Cardiac muscle cell (in vitro differentiated cells and primary cell): ENCODE measurements around the gene CARMIL3. TPM values are rescaled to one million over a fixed set of nuclear protein-coding genes. Genes with fewer than 3 reads are reported as not detected.

Experiments used
- DNase-seq, 2 donors: peaks; one replicate each; pipeline versions ENCODE4 v3.0.0 to v3.0.0-alpha.2; 2010 to 2017; ENCODE audit warnings: low read depth in 1 of 2, low spot score in 1 of 2
- H3K27ac ChIP-seq: fragments of 200-600 bp; sonication (generic); 2 replicates; pipeline ENCODE4 v1.5.1; 2016
- H3K27me3 ChIP-seq: fragments of 200-600 bp; sonication (generic); 2 replicates; pipeline ENCODE4 v1.6.0; 2016; ENCODE audit warnings: control low read depth
- H3K36me3 ChIP-seq: fragments of 200-600 bp; sonication (generic); 2 replicates; pipeline ENCODE4 v1.5.1; 2016; ENCODE audit warnings: control low read depth
- H3K4me1 ChIP-seq: fragments of 200-600 bp; sonication (generic); 2 replicates; pipeline ENCODE4 v1.8.1; 2017; ENCODE audit warnings: low read depth, mild to moderate bottlenecking, mixed run types
- H3K4me3 ChIP-seq: fragments of 200-600 bp; sonication (generic); 2 replicates; pipeline ENCODE4 v1.5.1; 2016; ENCODE audit warnings: mild to moderate bottlenecking
- H3K9me3 ChIP-seq: fragments of 200-600 bp; sonication (generic); 2 replicates; pipeline ENCODE4 v1.5.1; 2017; ENCODE audit warnings: low read depth, mild to moderate bottlenecking, control low read depth
- polyA plus RNA-seq: library from polyadenylated mRNA; unstranded; fragments of >200 nt; fragmentation: Nextera tagmentation; extraction: Ambion mirVana; gene quantifications from 2 replicates; pipeline ENCODE4 v1.2.1, GENCODE V29; 2016
- total RNA-seq: library from RNA; depleted of rRNA; stranded (reverse); fragments of >200 nt; gene quantifications from 2 replicates; pipeline ENCODE4 v1.2.3, GENCODE V29; 2016
- TF ChIP-seq, protein P1 (sequence below): IDR thresholded peaks from 2 replicates; pipeline ENCODE4 v1.5.1; 2012; ENCODE audit warnings: low read depth, mild to moderate bottlenecking, low read length

Gene CARMIL3
- total and polyA plus RNA-seq, 2 experiments from 2014 or later: 0.06 to 0.22 TPM

GRCh38 chr14:24113801-24114531 is 62.2 kb downstream of the CARMIL3 start:
- H3K4me1 ChIP-seq: peaks cover 11% of the 10 kb centered on the region
- H3K4me3 ChIP-seq: peak overlapping the region; percentile 44
- peaks cover 18% of the 10 kb centered on the region for H3K36me3 ChIP-seq
- TF ChIP-seq, protein P1, sequence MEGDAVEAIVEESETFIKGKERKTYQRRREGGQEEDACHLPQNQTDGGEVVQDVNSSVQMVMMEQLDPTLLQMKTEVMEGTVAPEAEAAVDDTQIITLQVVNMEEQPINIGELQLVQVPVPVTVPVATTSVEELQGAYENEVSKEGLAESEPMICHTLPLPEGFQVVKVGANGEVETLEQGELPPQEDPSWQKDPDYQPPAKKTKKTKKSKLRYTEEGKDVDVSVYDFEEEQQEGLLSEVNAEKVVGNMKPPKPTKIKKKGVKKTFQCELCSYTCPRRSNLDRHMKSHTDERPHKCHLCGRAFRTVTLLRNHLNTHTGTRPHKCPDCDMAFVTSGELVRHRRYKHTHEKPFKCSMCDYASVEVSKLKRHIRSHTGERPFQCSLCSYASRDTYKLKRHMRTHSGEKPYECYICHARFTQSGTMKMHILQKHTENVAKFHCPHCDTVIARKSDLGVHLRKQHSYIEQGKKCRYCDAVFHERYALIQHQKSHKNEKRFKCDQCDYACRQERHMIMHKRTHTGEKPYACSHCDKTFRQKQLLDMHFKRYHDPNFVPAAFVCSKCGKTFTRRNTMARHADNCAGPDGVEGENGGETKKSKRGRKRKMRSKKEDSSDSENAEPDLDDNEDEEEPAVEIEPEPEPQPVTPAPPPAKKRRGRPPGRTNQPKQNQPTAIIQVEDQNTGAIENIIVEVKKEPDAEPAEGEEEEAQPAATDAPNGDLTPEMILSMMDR: no peak
- H3K27me3 ChIP-seq: no peaks in the 10 kb centered on the region
- DNase-seq: peak; percentile 85 to 91
- H3K27ac ChIP-seq: peak overlapping the region; percentile 92
- H3K9me3 ChIP-seq: no peaks in the 10 kb centered on the region

GRCh38 chr14:24114532-24115421 is 63.0 kb downstream of the CARMIL3 start, which contains the start of the genes DCAF11 and NRL:
DCAF11 (plus strand) TSS chr14:24114777; CDS start chr14:24115595, 818 bp downstream.
NRL (minus strand) TSS chr14:24114949; CDS start chr14:24082848, 32,101 bp downstream.
- Histone ChIP-seq H3K4me1 (peaks cover 11% of the 10 kb centered on the region), H3K9me3 (no peaks in the 10 kb centered on the region), H3K27ac (peak within 1 kb of the TSS; percentile 92), H3K4me3 (peak within 1 kb of the TSS; percentile 44), H3K27me3 (no peaks in the 10 kb centered on the region), H3K36me3 (peaks cover 26% of the 10 kb centered on the region)
- DNase-seq: peak; percentile 99 to 100
- TF ChIP-seq, protein P1: no peak

GRCh38 chr14:24115422-24116127 is 63.8 kb downstream of the CARMIL3 start:
- TF ChIP-seq, protein P1: no peak
- no peaks in the 10 kb centered on the region for H3K9me3 ChIP-seq
- H3K36me3 ChIP-seq: peaks cover 30% of the 10 kb centered on the region
- no peak for DNase-seq
- H3K27me3 ChIP-seq: no peaks in the 10 kb centered on the region
- H3K27ac ChIP-seq: peak overlapping the region; percentile 92
- H3K4me3 ChIP-seq: peak overlapping the region; percentile 44
- H3K4me1 ChIP-seq: peaks cover 11% of the 10 kb centered on the region

DNA sequence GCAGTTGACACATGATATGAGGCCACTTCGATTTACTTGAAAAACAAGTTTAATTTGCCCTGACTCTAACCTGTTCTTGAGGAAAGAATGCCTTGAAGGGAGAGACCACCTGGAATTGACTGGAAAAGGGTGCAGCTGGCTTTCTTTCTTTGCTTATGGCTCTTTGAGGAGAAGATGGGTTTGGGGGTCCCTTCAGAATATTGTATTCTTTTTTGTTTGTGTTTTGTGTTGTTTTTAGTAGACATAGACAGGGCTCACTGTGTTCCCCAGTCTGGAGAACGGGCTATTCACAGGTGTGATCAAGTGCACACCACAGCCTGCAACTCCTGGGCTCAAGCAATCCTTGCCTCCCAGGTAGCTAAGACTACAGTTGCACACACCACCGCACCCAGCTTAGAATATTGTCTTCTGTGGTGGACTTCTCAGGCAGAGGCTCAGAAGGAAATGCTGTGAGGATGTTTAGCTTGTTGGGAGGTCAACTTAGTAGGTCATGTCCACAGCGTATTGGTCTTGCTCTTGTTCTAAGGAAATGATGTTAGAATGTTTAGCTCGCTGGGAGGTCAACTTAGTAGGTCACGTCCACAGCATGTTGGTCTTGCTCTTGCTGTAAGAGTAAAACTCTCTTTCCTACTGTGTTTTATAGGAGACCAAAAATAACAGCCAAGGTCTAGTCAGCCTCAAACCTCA is 64.5 kb downstream of the CARMIL3 start:
- TF ChIP-seq, protein P1: no peak
- no peak for DNase-seq
- H3K27me3 ChIP-seq: no peaks in the 10 kb centered on the region
- H3K4me1 ChIP-seq: peaks cover 11% of the 10 kb centered on the region
- no peak overlapping the region for H3K27ac ChIP-seq
- H3K4me3 ChIP-seq: peak overlapping the region; percentile 44
- no peaks in the 10 kb centered on the region for H3K9me3 ChIP-seq
- H3K36me3 ChIP-seq: peaks cover 36% of the 10 kb centered on the region

DNA sequence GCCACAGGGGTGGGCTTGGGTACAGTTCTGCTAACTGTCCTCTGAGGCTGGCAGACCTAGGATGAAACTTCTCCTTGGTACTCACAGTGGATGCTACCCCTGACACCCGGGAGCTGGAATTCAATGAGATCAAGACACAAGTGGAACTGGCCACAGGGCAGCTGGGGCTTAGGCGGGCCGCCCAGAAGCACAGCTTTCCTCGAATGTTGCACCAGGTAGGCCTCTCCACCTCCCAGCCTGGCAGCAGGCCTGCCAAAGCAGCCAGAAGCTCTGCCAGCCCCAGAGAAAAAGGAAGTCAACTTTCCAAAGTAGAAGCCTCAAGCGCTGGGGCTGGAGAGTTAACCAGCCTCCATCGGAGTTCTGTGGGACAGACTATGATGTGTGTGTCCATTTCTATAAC is 65.4 kb downstream of the CARMIL3 start:
- TF ChIP-seq, protein P1: no peak
- Histone ChIP-seq H3K4me1 (peaks cover 11% of the 10 kb centered on the region), H3K27me3 (no peaks in the 10 kb centered on the region), H3K36me3 (peaks cover 41% of the 10 kb centered on the region), H3K9me3 (no peaks in the 10 kb centered on the region), H3K27ac (no peak overlapping the region), H3K4me3 (no peak overlapping the region)
- DNase-seq: no peak
